PC-9 (cell line): Measurements from ENCODE around the gene PAIP2.

Experiments used
- CTCF ChIP-seq: fragments of 200-600 bp; sonication (generic); conservative IDR thresholded peaks from 2 replicates; pipeline ENCODE4 v1.6.1; 2017; ENCODE audit warnings: mixed run types, antibody characterized with exemption, mild to moderate bottlenecking, moderate library complexity
- EZH2 ChIP-seq: fragments of 200-600 bp; sonication (generic); IDR thresholded peaks from 2 replicates; pipeline ENCODE4 v1.8.0; 2017; ENCODE audit warnings: antibody characterized with exemption, low read depth

GRCh38 chr5:139385061-139386049, 43.7 kb downstream of the PAIP2 start:
- TF ChIP-seq CTCF (no peak), EZH2 (no peak)
